Measurements from ENCODE around the gene ASIC2.
A peak's percentile ranks its signal among the peaks of the same experiment; 100 is the strongest.

The ASIC2 gene

GRCh38 chr17:33242375-33243124 lies 50.5 kb downstream of the ASIC2 start:
- no peak for DNase-seq

- DNase-seq: no peak
These were observed 51.7 kb downstream of the ASIC2 start for GRCh38 chr17:33241390-33241789.

- no peak for DNase-seq
These were observed 52.7 kb downstream of the ASIC2 start for GRCh38 chr17:33240362-33240761.

- no peak for DNase-seq
These were observed 53.4 kb downstream of the ASIC2 start for GRCh38 chr17:33239702-33240101.

- DNase-seq: peak; percentile 46
These were observed 58.0 kb downstream of the ASIC2 start for GRCh38 chr17:33234930-33235685.

- no peak for DNase-seq
These were observed 58.9 kb downstream of the ASIC2 start for GRCh38 chr17:33234233-33234632.

GRCh38 chr17:33233811-33234177 lies 59.3 kb downstream of the ASIC2 start:
- peak; percentile 30 for DNase-seq

- no peak for DNase-seq
These were observed 63.6 kb downstream of the ASIC2 start for GRCh38 chr17:33229499-33229898.

GRCh38 chr17:33229028-33229427 lies 64.1 kb downstream of the ASIC2 start:
- DNase-seq: no peak

- no peak for DNase-seq
These were observed 64.5 kb downstream of the ASIC2 start for GRCh38 chr17:33228548-33228947.

- DNase-seq: no peak
These were observed 65.2 kb downstream of the ASIC2 start for GRCh38 chr17:33227911-33228310.

- no peak for DNase-seq
These were observed 67.1 kb downstream of the ASIC2 start for GRCh38 chr17:33225994-33226393.

GRCh38 chr17:33225509-33225908 lies 67.6 kb downstream of the ASIC2 start:
- DNase-seq: no peak

- no peak for DNase-seq
These were observed 73.1 kb downstream of the ASIC2 start for GRCh38 chr17:33220036-33220435.

GRCh38 chr17:33218698-33219601 lies 74.1 kb downstream of the ASIC2 start:
- DNase-seq: no peak

- no peak for DNase-seq
These were observed 75.2 kb downstream of the ASIC2 start for GRCh38 chr17:33217891-33218290.

GRCh38 chr17:33214996-33215395 lies 78.1 kb downstream of the ASIC2 start:
- no peak for DNase-seq

GRCh38 chr17:33210285-33210684 lies 82.8 kb downstream of the ASIC2 start:
- no peak for DNase-seq

GRCh38 chr17:33209671-33210070 lies 83.4 kb downstream of the ASIC2 start:
- no peak for DNase-seq

- no peak for DNase-seq
These were observed 85.9 kb downstream of the ASIC2 start for GRCh38 chr17:33207231-33207630.

- DNase-seq: no peak
These were observed 87.5 kb downstream of the ASIC2 start for GRCh38 chr17:33205552-33205951.

GRCh38 chr17:33204701-33205100 lies 88.4 kb downstream of the ASIC2 start:
- no peak for DNase-seq

- no peak for DNase-seq
These were observed 88.9 kb downstream of the ASIC2 start for GRCh38 chr17:33204156-33204555.

All from activated naive CD4-positive, alpha-beta T cell treated with Interleukin-2 at 50 U/mL for 16 hours (primary cell).